Myocyte (in vitro differentiated cells): ENCODE data around the gene NUDCD3. TPM values are rescaled to one million over a fixed set of nuclear protein-coding genes. Genes with fewer than 3 reads are reported as not detected.
"Not testable (repeated sequence)": the region's sequence is repeated elsewhere in the genome, so short reads cannot be mapped to it uniquely, and the experiment has no call there.

Experiments
- DNase-seq: peaks from one replicate; pipeline ENCODE4 v3.0.0-alpha.2; 2012; ENCODE audit warnings: low read depth
- total RNA-seq: library from RNA; depleted of rRNA; stranded (reverse); fragments of >200 nt; gene quantifications from 2 replicates; pipeline ENCODE4 v1.2.3, GENCODE V29; 2014

Gene NUDCD3
- total RNA-seq, 1 donor from 2014 or later = 84.3 TPM

GRCh38 chr7:44449584-44449928 lies 40.9 kb downstream of the NUDCD3 start:
- DNase-seq = no peak

GRCh38 chr7:44448922-44449583 lies 41.4 kb downstream of the NUDCD3 start:
- no peak for DNase-seq

GRCh38 chr7:44447874-44448425 lies 42.5 kb downstream of the NUDCD3 start:
- DNase-seq = peak; percentile 73

GRCh38 chr7:44445986-44446671 lies 44.3 kb downstream of the NUDCD3 start:
- DNase-seq = no peak

- no peak for DNase-seq
These were observed 49.4 kb downstream of the NUDCD3 start for GRCh38 chr7:44441079-44441478.

GRCh38 chr7:44440577-44441078 lies 49.8 kb downstream of the NUDCD3 start:
- DNase-seq = no peak

GRCh38 chr7:44439926-44440325 lies 50.5 kb downstream of the NUDCD3 start:
- no peak for DNase-seq

- no peak for DNase-seq
These were observed 51.6 kb downstream of the NUDCD3 start for GRCh38 chr7:44438816-44439215.

- no peak for DNase-seq
These were observed 56.3 kb downstream of the NUDCD3 start for GRCh38 chr7:44434201-44434600.

GRCh38 chr7:44433255-44434022 lies 57.0 kb downstream of the NUDCD3 start:
- no peak for DNase-seq

GRCh38 chr7:44432381-44432977 lies 58.0 kb downstream of the NUDCD3 start:
- no peak for DNase-seq

- no peak for DNase-seq
These were observed 59.3 kb downstream of the NUDCD3 start for GRCh38 chr7:44431091-44431608.

GRCh38 chr7:44430054-44430453 lies 60.4 kb downstream of the NUDCD3 start:
- no peak for DNase-seq

- not testable (repeated sequence) for DNase-seq
These were observed 65.7 kb downstream of the NUDCD3 start for GRCh38 chr7:44424762-44425161.

- no peak for DNase-seq
These were observed 73.5 kb downstream of the NUDCD3 start for GRCh38 chr7:44416941-44417340.

GRCh38 chr7:44415510-44415909 lies 74.9 kb downstream of the NUDCD3 start:
- no peak for DNase-seq

- DNase-seq = peak; percentile 32
These were observed 75.4 kb downstream of the NUDCD3 start for GRCh38 chr7:44415047-44415446.

- no peak for DNase-seq
These were observed 79.2 kb downstream of the NUDCD3 start for GRCh38 chr7:44411306-44411705.

GRCh38 chr7:44408596-44408995 lies 81.9 kb downstream of the NUDCD3 start:
- DNase-seq = no peak

GRCh38 chr7:44403775-44404174 lies 86.7 kb downstream of the NUDCD3 start:
- no peak for DNase-seq

GRCh38 chr7:44403176-44403759 lies 87.2 kb downstream of the NUDCD3 start:
- DNase-seq = no peak
